Measurements from ENCODE around the gene PINLYP.
A peak's percentile ranks its signal among the peaks of the same experiment; 100 is the strongest.

Gene PINLYP

DNA sequence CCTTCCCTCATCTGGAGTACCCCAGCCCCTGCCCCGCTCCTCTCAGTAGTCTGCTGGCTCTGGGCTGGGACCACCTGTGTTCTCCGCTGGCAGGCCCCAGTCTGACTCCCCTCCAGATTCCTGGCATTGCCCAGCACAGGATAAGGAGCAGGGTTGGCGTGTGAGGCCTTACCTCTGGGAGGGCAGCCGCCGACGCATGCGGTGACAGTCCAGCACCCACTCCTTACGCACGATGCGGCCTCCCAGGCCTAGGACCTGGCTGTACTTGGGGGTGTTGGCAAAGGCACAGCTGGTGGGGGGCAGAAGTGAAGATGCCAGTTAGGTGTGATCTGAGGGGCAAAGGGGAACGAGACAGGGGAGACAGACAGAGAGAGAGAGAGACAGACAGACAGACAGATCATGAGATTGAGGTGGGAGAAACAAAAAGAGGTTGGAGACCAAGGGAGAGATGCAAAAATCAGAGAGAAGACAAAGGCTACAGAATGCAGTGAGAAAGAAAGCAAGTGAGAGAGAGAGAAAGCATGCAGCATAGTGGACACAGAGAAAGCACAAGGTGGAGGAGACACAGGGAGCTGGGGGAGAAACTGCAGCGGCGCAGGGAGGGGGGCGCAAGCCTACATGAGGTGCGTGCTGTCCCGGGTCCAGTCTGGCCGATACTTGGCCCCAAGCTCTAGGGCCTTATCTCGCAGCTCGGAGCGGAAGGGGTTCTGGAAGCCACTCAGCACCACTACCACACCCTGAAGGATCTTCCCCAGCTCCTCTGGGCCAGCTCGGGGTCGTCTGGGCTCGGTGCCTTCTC, 24.0 kb upstream of the PINLYP start:
- no peak for DNase-seq (ENCODE audit: insufficient read length, low spot score)
- TF ChIP-seq CTCF (IDR thresholded peaks at IDR 0.05; ENCODE audit: insufficient read depth, missing control alignments): no peak
- FAIRE-seq: no peak

DNA sequence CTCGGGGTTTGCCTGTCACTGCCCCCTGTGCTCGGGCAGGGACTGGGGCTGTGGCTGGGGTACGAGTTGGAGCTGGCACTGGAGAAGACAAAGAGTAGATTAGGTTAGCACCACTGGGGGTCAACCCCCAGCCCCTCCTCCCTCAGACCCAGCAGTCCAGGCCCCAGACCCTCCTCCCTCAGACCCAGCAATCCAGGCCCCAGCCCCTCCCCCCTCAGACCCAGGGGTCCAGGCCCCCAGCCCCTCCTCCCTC, 23.5 kb upstream of the PINLYP start:
- TF ChIP-seq CTCF (IDR thresholded peaks at IDR 0.05; ENCODE audit: insufficient read depth, missing control alignments): no peak
- FAIRE-seq (no peak), DNase-seq (ENCODE audit: insufficient read length, low spot score) (no peak)

GRCh38 chr19:43552616-43553015, 23.0 kb upstream of the PINLYP start:
- DNase-seq (ENCODE audit: insufficient read length, low spot score) (no peak), FAIRE-seq (no peak)
- no peak for TF ChIP-seq CTCF (IDR thresholded peaks at IDR 0.05; ENCODE audit: insufficient read depth, missing control alignments)

- TF ChIP-seq CTCF (IDR thresholded peaks at IDR 0.05; ENCODE audit: insufficient read depth, missing control alignments): no peak
- DNase-seq (ENCODE audit: insufficient read length, low spot score): peak; percentile 75
Observed at GRCh38 chr19:43553656-43554055, 21.9 kb upstream of the PINLYP start.

DNA sequence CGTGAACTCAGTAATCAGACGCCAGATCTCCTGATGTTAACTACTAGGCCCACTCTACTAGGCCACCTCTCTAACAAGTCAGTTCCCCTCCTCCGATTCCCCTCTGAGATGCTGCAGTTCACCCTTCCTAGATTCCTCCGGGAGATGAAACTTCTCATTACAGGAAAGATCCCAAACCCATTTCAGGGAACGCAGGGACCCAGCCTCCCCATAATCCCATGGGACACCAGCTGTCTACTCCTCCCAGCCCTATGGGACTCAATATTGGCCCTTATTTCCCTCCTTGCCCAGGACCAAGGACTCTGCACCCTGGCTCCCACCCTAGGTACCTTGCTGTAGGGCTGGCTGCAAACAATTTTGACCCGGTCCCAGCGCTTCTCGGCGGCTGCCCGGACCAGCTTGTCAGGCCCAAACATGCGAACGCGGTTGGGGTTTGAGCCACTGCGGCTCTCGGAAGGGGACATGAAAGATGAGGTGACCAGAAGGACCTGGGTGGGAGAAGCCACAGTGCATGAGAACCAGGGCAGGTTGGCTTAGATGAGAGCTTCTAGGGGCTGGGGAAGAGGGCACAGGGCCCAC, 21.2 kb upstream of the PINLYP start:
- DNase-seq (ENCODE audit: insufficient read length, low spot score) (no peak), FAIRE-seq (no peak)
- TF ChIP-seq CTCF (IDR thresholded peaks at IDR 0.05; ENCODE audit: insufficient read depth, missing control alignments): no peak

More at GRCh38 chr19:43553656-43554055, 21.9 kb upstream of the PINLYP start:
- FAIRE-seq: no peak

- peak; percentile 90 for TF ChIP-seq CTCF (IDR thresholded peaks at IDR 0.05; ENCODE audit: insufficient read depth, missing control alignments)
- DNase-seq (ENCODE audit: insufficient read length, low spot score) (peak; percentile 82), FAIRE-seq (no peak)
Observed at GRCh38 chr19:43555185-43555770, 20.3 kb upstream of the PINLYP start.

- DNase-seq (ENCODE audit: insufficient read length, low spot score) (no peak), FAIRE-seq (no peak)
- no peak for TF ChIP-seq CTCF (IDR thresholded peaks at IDR 0.05; ENCODE audit: insufficient read depth, missing control alignments)
Observed at GRCh38 chr19:43560687-43561086, 14.9 kb upstream of the PINLYP start.
